EL (cell line): Measurements from ENCODE around the gene PPARD.
"Not testable (repeated sequence)": the region's sequence is repeated elsewhere in the genome, so short reads cannot be mapped to it uniquely, and the experiment has no call there.

Source experiments
- DNase-seq: peaks from one replicate; pipeline ENCODE4 v3.0.0-alpha.2; 2016

PPARD gene

GRCh38 chr6:35342258-35343091 lies at the start of gene PPARD:
TSS of gene PPARD (plus strand) at chr6:35342558. CDS start at chr6:35411088, 68,530 bp downstream.
- DNase-seq = peak; percentile 96

GRCh38 chr6:35293681-35294080 lies 48.7 kb upstream of the PPARD start:
- no peak for DNase-seq

- DNase-seq = peak; percentile 36
Measured at GRCh38 chr6:35294308-35294945, 47.9 kb upstream of the PPARD start.

- no peak for DNase-seq
Measured at GRCh38 chr6:35295036-35295435, 47.3 kb upstream of the PPARD start.

GRCh38 chr6:35295521-35296315 lies 46.6 kb upstream of the PPARD start:
- no peak for DNase-seq

GRCh38 chr6:35296931-35297600 lies 45.3 kb upstream of the PPARD start:
- DNase-seq = no peak

GRCh38 chr6:35297601-35298481 lies 44.5 kb upstream of the PPARD start, which contains the start of gene DEF6:
TSS of gene DEF6 (plus strand) at chr6:35297818. CDS start at chr6:35297857, 39 bp downstream.
- DNase-seq = peak; percentile 74

GRCh38 chr6:35298625-35299140 lies 43.7 kb upstream of the PPARD start:
- DNase-seq = no peak

GRCh38 chr6:35299674-35300073 lies 42.7 kb upstream of the PPARD start:
- no peak for DNase-seq

GRCh38 chr6:35300848-35301247 lies 41.5 kb upstream of the PPARD start:
- DNase-seq = no peak

GRCh38 chr6:35302604-35303241 lies 39.6 kb upstream of the PPARD start:
- peak; percentile 39 for DNase-seq

GRCh38 chr6:35304299-35304698 lies 38.1 kb upstream of the PPARD start:
- no peak for DNase-seq

- no peak for DNase-seq
Measured at GRCh38 chr6:35305117-35305516, 37.2 kb upstream of the PPARD start.

- not testable (repeated sequence) for DNase-seq
Measured at GRCh38 chr6:35307138-35307537, 35.2 kb upstream of the PPARD start.

GRCh38 chr6:35308543-35308942 lies 33.8 kb upstream of the PPARD start:
- not testable (repeated sequence) for DNase-seq

- DNase-seq = no peak
Measured at GRCh38 chr6:35309611-35310264, 32.6 kb upstream of the PPARD start.

GRCh38 chr6:35310265-35310831 lies 32.0 kb upstream of the PPARD start:
- DNase-seq = no peak

- DNase-seq = no peak
Measured at GRCh38 chr6:35311390-35312075, 30.8 kb upstream of the PPARD start.

GRCh38 chr6:35312076-35312800 lies 30.1 kb upstream of the PPARD start:
- no peak for DNase-seq
